CD14-positive monocyte (primary cell): ENCODE data around the gene CTNNA2. TPM values are rescaled to one million over a fixed set of nuclear protein-coding genes. Genes with fewer than 3 reads are reported as not detected.

Experiments
- DNase-seq, 3 donors: peaks; one replicate each; pipeline ENCODE4 v3.0.0-alpha.2; 2011 to 2022
- H2AFZ ChIP-seq: 2 replicates; pipeline ENCODE4 v1.6.0; 2012; ENCODE audit warnings: mild to moderate bottlenecking, low read depth, low read length, inconsistent platforms; ENCODE audit not compliant: insufficient read depth, poor library complexity, severe bottlenecking
- H3K27ac ChIP-seq, 2 donors: 1 replicate in 1 of 2; 2 replicates in 1 of 2; pipeline ENCODE4 v1.5.1; 2012 to 2013; ENCODE audit warnings: low read length in 2 of 2, control low read depth in 1 of 2, inconsistent platforms in 1 of 2, low read depth in 1 of 2, mild to moderate bottlenecking in 1 of 2
- H3K27me3 ChIP-seq, 2 donors: one replicate each; pipeline versions ENCODE4 v1.6.0 to v1.6.1; 2011 to 2013; ENCODE audit warnings: low read length in 2 of 2; ENCODE audit not compliant: control insufficient read depth in 2 of 2, insufficient read depth in 2 of 2
- H3K36me3 ChIP-seq, 2 donors: replicated peaks in 1 of 2; 1 replicate in 1 of 2; 2 replicates in 1 of 2; pipeline versions ENCODE4 v1.5.1 to v1.6.1; 2012 to 2013; ENCODE audit warnings: low read length in 2 of 2, control low read depth in 1 of 2, inconsistent platforms in 1 of 2, mild to moderate bottlenecking in 1 of 2; ENCODE audit not compliant: insufficient read depth in 2 of 2, control insufficient read depth in 1 of 2
- H3K4me1 ChIP-seq, 2 donors: 1 replicate in 1 of 2; 2 replicates in 1 of 2; pipeline versions ENCODE4 v1.5.1 to v1.6.1; 2012 to 2013; ENCODE audit warnings: low read length in 2 of 2, control low read depth in 1 of 2, inconsistent platforms in 1 of 2, mild to moderate bottlenecking in 1 of 2, moderate library complexity in 1 of 2; ENCODE audit not compliant: insufficient read depth in 2 of 2, control insufficient read depth in 1 of 2
- H3K4me2 ChIP-seq: replicated peaks from 2 replicates; pipeline ENCODE3; 2012; ENCODE audit warnings: low read length, moderate library complexity, mild to moderate bottlenecking; ENCODE audit not compliant: poor library complexity, severe bottlenecking; ENCODE audit errors: extremely low read depth
- H3K4me3 ChIP-seq, 3 experiments: fragments of 200-600 bp in 1 of 3; sonication (generic) in 1 of 3; replicated peaks in 1 of 3; 1 replicate in 2 of 3; 2 replicates in 1 of 3; pipeline ENCODE4 v1.5.1; 2011 to 2013; ENCODE audit warnings: low read length in 3 of 3, mild to moderate bottlenecking in 3 of 3, control low read depth in 2 of 3, low read depth in 2 of 3, inconsistent platforms in 1 of 3, moderate library complexity in 1 of 3
- H3K79me2 ChIP-seq: 2 replicates; pipeline ENCODE4 v1.6.0; 2012; ENCODE audit warnings: mild to moderate bottlenecking, control low read depth, inconsistent platforms, low read length, moderate library complexity; ENCODE audit not compliant: insufficient read depth
- H3K9ac ChIP-seq: 2 replicates; pipeline ENCODE4 v1.6.0; 2017; ENCODE audit warnings: low read length, mild to moderate bottlenecking; ENCODE audit not compliant: insufficient read depth, poor library complexity, severe bottlenecking
- H3K9me3 ChIP-seq, 2 donors: replicated peaks in 1 of 2; 1 replicate in 1 of 2; 2 replicates in 1 of 2; pipeline versions ENCODE4 v1.5.1 to v1.6.1; 2012 to 2013; ENCODE audit warnings: low read length in 2 of 2, control low read depth in 1 of 2; ENCODE audit not compliant: control insufficient read depth in 1 of 2, insufficient read depth in 1 of 2
- H4K20me1 ChIP-seq: 2 replicates; pipeline ENCODE4 v1.6.0; 2012; ENCODE audit warnings: mild to moderate bottlenecking, low read length, control low read depth, moderate library complexity; ENCODE audit not compliant: insufficient read depth
- H3K27ac Mint-ChIP-seq, 7 donors: one replicate each; pipeline ENCODE4 v1.8.0; 2020; ENCODE audit warnings: mild to moderate bottlenecking in 7 of 7, mixed read lengths in 7 of 7, moderate library complexity in 6 of 7, inconsistent platforms in 2 of 7
- H3K27me3 Mint-ChIP-seq, 3 donors: one replicate each; pipeline ENCODE4 v1.8.0; 2021 to 2022; ENCODE audit warnings: low read depth in 3 of 3, mild to moderate bottlenecking in 3 of 3, mixed read lengths in 3 of 3, moderate library complexity in 3 of 3, inconsistent platforms in 1 of 3
- H3K36me3 Mint-ChIP-seq, 2 donors: one replicate each; pipeline ENCODE4 v1.8.0; 2020; ENCODE audit warnings: mixed read lengths in 2 of 2, inconsistent platforms in 1 of 2, mild to moderate bottlenecking in 1 of 2
- H3K4me1 Mint-ChIP-seq: one replicate; pipeline ENCODE4 v1.8.0; 2020; ENCODE audit warnings: mild to moderate bottlenecking, mixed read lengths
- H3K4me3 Mint-ChIP-seq, 2 donors: one replicate each; pipeline ENCODE4 v1.8.0; 2020; ENCODE audit warnings: mild to moderate bottlenecking in 2 of 2, mixed read lengths in 2 of 2, moderate library complexity in 1 of 2
- H3K9me3 Mint-ChIP-seq, 7 donors: one replicate each; pipeline ENCODE4 v1.8.0; 2020 to 2022; ENCODE audit warnings: mixed read lengths in 7 of 7, mild to moderate bottlenecking in 6 of 7, moderate library complexity in 6 of 7, inconsistent platforms in 2 of 7
- CTCF ChIP-seq: fragments of 200-600 bp; IDR thresholded peaks from one replicate; pipeline ENCODE4 v1.8.0; 2022; ENCODE audit warnings: antibody characterized with exemption, mild to moderate bottlenecking
- WGBS: methylation state at CpG from one replicate; pipeline ENCODE4 v1.1.5; 2013; ENCODE audit warnings: missing lambda C conversion rate; ENCODE audit not compliant: insufficient coverage; 5-methylcytosine and 5-hydroxymethylcytosine counted together
- intact Hi-C, 2 donors: fragments of 100-400 bp; cut with micrococcal nuclease; formaldehyde crosslinking; loops; one replicate each; pipeline versions ENCODE4 v1.15.0 to v1.15.1; 2023
- polyA plus RNA-seq, 3 donors: library from polyadenylated mRNA; depleted of rRNA in 1 of 3; unstranded in 2 of 3; stranded (reverse) in 1 of 3; fragments of 300-500 nt in 2 of 3; fragments of >200 nt in 1 of 3; fragmentation: Illumina TruSeq in 2 of 3; gene quantifications; 1 replicate in 2 of 3; 2 replicates in 1 of 3; pipeline ENCODE4 v1.2.3, GENCODE V29; 2012 to 2021

The CTNNA2 gene
- polyA plus RNA-seq, 3 donors, result not detected

- H3K27ac Mint-ChIP-seq, result no peak overlapping the region
- DNase-seq, result no peak
- intact Hi-C loops, result no loop called here
Observed at GRCh38 chr2:80324525-80324924, 811.7 kb downstream of the CTNNA2 start.

GRCh38 chr2:80326214-80326613 lies 813.4 kb downstream of the CTNNA2 start:
- Histone ChIP-seq H3K27me3 (peaks cover 25 to 30% of the 10 kb centered on the region in 2 donors), H3K4me1 (no peaks in the 10 kb centered on the region), H3K9me3 (no peaks in the 10 kb centered on the region), H3K36me3 (no peaks in the 10 kb centered on the region), H3K4me3 (no peak overlapping the region), H2AFZ (no peak overlapping the region), H3K9ac (no peak overlapping the region), H3K27ac (no peak overlapping the region), H4K20me1 (no peaks in the 10 kb centered on the region), H3K79me2 (no peaks in the 10 kb centered on the region), H3K4me2 (no peak overlapping the region)
- peaks cover 0 to 2% (median 0%) of the 10 kb centered on the region in 7 donors for H3K9me3 Mint-ChIP-seq
- H3K4me1 Mint-ChIP-seq, result no peaks in the 10 kb centered on the region
- no peak for DNase-seq
- intact Hi-C loops, result no loop called here
- peaks cover 7 to 9% (median 9%) of the 10 kb centered on the region in 3 donors for H3K27me3 Mint-ChIP-seq
- no peaks in the 10 kb centered on the region for H3K36me3 Mint-ChIP-seq
- H3K4me3 Mint-ChIP-seq, result no peak overlapping the region
- H3K27ac Mint-ChIP-seq, result no peak overlapping the region
- no peak for TF ChIP-seq CTCF

More at GRCh38 chr2:80324525-80324924, 811.7 kb downstream of the CTNNA2 start:
- no peaks in the 10 kb centered on the region for H3K4me1 ChIP-seq
- H3K4me3 Mint-ChIP-seq, result no peak overlapping the region
- no peaks in the 10 kb centered on the region for H4K20me1 ChIP-seq
- no peaks in the 10 kb centered on the region for H3K79me2 ChIP-seq
- no peak overlapping the region for H3K4me2 ChIP-seq
- H3K27me3 Mint-ChIP-seq, result peaks cover 11 to 12% (median 12%) of the 10 kb centered on the region in 3 donors
- no peak overlapping the region for H2AFZ ChIP-seq
- no peak for TF ChIP-seq CTCF
- WGBS, result 90% methylated on average over 3 of the region's 3 CpGs
- H3K9ac ChIP-seq, result no peak overlapping the region
- no peaks in the 10 kb centered on the region for H3K4me1 Mint-ChIP-seq
- no peaks in the 10 kb centered on the region for H3K36me3 ChIP-seq
- H3K4me3 ChIP-seq, result no peak overlapping the region
- peaks cover 0 to 2% (median 0%) of the 10 kb centered on the region in 7 donors for H3K9me3 Mint-ChIP-seq
- H3K36me3 Mint-ChIP-seq, result no peaks in the 10 kb centered on the region
- H3K9me3 ChIP-seq, result no peaks in the 10 kb centered on the region
- H3K27me3 ChIP-seq, result peaks cover 25 to 30% of the 10 kb centered on the region in 2 donors
- H3K27ac ChIP-seq, result no peak overlapping the region
